Measurements from ENCODE around the gene SMYD3.

DNA sequence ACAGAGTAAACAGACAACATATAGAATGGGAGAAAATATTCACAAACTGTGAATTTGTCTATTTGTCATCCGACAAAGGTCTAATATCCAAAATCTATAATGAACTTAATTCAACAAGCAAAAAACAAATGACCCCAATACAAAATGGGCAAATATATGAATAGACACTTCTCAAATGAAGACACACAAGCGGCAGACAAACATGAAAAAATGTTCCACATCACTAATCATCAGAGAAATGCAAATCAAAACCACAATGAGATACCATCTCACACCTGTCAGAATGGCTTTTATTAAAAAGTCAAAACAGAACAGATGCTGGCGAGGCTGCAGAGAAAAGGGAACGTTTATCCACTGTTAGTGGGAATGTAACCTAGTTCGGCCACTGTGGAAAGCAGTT, 72.7 kb downstream of the SMYD3 start:
- TF ChIP-seq, protein P1, sequence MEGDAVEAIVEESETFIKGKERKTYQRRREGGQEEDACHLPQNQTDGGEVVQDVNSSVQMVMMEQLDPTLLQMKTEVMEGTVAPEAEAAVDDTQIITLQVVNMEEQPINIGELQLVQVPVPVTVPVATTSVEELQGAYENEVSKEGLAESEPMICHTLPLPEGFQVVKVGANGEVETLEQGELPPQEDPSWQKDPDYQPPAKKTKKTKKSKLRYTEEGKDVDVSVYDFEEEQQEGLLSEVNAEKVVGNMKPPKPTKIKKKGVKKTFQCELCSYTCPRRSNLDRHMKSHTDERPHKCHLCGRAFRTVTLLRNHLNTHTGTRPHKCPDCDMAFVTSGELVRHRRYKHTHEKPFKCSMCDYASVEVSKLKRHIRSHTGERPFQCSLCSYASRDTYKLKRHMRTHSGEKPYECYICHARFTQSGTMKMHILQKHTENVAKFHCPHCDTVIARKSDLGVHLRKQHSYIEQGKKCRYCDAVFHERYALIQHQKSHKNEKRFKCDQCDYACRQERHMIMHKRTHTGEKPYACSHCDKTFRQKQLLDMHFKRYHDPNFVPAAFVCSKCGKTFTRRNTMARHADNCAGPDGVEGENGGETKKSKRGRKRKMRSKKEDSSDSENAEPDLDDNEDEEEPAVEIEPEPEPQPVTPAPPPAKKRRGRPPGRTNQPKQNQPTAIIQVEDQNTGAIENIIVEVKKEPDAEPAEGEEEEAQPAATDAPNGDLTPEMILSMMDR (IDR thresholded peaks at IDR 0.05; ENCODE audit: poor library complexity, severe bottlenecking), result no peak
- TF ChIP-seq POLR2AphosphoS5 (IDR thresholded peaks at IDR 0.05) (no peak), RAD21 (conservative IDR thresholded peaks at IDR 0.05) (no peak), TAF1 (IDR thresholded peaks at IDR 0.05; ENCODE audit: low read depth) (no peak), EZH2 (IDR thresholded peaks at IDR 0.05; ENCODE audit: borderline replicate concordance, insufficient read depth, low read length, poor library complexity, severe bottlenecking) (no peak)
- TF ChIP-seq, protein P2, sequence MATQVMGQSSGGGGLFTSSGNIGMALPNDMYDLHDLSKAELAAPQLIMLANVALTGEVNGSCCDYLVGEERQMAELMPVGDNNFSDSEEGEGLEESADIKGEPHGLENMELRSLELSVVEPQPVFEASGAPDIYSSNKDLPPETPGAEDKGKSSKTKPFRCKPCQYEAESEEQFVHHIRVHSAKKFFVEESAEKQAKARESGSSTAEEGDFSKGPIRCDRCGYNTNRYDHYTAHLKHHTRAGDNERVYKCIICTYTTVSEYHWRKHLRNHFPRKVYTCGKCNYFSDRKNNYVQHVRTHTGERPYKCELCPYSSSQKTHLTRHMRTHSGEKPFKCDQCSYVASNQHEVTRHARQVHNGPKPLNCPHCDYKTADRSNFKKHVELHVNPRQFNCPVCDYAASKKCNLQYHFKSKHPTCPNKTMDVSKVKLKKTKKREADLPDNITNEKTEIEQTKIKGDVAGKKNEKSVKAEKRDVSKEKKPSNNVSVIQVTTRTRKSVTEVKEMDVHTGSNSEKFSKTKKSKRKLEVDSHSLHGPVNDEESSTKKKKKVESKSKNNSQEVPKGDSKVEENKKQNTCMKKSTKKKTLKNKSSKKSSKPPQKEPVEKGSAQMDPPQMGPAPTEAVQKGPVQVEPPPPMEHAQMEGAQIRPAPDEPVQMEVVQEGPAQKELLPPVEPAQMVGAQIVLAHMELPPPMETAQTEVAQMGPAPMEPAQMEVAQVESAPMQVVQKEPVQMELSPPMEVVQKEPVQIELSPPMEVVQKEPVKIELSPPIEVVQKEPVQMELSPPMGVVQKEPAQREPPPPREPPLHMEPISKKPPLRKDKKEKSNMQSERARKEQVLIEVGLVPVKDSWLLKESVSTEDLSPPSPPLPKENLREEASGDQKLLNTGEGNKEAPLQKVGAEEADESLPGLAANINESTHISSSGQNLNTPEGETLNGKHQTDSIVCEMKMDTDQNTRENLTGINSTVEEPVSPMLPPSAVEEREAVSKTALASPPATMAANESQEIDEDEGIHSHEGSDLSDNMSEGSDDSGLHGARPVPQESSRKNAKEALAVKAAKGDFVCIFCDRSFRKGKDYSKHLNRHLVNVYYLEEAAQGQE (IDR thresholded peaks at IDR 0.05; ENCODE audit: borderline replicate concordance), result no peak

Data from neural cell (in vitro differentiated cells).